Activated naive CD4-positive, alpha-beta T cell treated with anti-CD3 and anti-CD28 coated beads, Interleukin-2, amount 50 U/mL, for 72 hours (primary cell): ENCODE measurements around the gene SAMD1. TPM values are rescaled to one million over a fixed set of nuclear protein-coding genes. Genes with fewer than 3 reads are reported as not detected.
A peak's percentile ranks its signal among the peaks of the same experiment; 100 is the strongest.

ENCODE experiments used
- ATAC-seq, 2 donors: fragments of 150-1000 bp; cut with Tn5 transposase; 2 replicates each; pipeline ENCODE4 v1.10.0; 2021; ENCODE audit warnings: mild to moderate bottlenecking in 2 of 2, moderate library complexity in 2 of 2
- DNase-seq, 2 donors: peaks; one replicate each; pipeline ENCODE4 v3.0.0; 2021 to 2022; ENCODE audit warnings: low spot score in 2 of 2
- H3K27ac Mint-ChIP-seq, 2 donors: one replicate each; pipeline ENCODE4 v1.8.0; 2022; ENCODE audit warnings: mild to moderate bottlenecking in 2 of 2, mixed read lengths in 2 of 2
- H3K36me3 Mint-ChIP-seq, 2 donors: one replicate each; pipeline ENCODE4 v1.8.0; 2022; ENCODE audit warnings: mixed read lengths in 2 of 2
- H3K9me3 Mint-ChIP-seq, 2 donors: one replicate each; pipeline ENCODE4 v1.8.0; 2022; ENCODE audit warnings: mixed read lengths in 2 of 2
- total RNA-seq, 2 donors: library from RNA; stranded (reverse); gene quantifications; one replicate each; pipeline ENCODE4 v1.2.3, GENCODE V29; 2022

Gene SAMD1
- total RNA-seq, 2 donors from 2014 or later: 39.7 to 101 TPM

DNA sequence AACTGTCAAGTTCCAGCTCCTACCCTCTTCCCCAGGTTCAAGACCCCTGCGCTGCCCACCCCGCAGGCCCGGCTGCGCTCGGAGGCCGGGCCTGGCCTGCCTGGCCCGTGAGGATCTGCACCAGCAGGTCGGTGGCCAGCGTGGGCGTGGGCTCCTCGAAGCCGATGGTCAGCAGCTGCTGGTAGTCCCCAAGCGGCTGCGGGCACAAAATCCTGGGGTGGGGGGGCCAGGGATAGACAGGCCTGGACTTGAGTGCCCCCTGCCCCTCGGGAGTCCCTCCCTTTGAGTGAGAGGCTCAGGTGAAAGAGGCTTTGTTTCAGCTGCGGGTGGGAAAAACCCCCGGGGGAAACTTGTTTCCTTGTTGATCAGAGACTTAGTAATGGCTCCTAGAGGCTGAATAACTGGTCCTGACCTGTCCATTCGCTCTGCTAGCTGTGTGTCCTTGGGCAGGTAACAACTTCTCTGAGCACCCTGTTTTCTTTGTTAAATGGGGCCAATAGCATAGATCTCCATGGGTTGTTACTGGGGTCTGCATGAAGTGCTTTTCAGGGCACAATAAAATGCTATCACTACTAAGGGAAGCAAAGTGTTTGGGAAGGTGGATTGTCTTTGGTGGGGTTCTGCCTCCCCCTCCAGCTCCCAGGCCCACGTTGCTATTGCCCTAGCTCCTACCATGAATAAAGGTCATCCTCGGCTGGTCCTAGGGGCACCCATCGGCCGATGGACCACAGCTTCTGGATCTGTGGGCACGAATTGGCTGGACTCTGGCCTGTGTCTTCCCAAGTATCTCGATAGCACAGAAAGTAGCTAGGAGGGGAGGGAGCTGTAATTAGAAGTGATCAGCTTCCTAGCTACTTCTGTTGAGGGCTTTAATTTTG, 8.5 kb downstream of the SAMD1 start:
- peak in 1 of 2 donors; percentile 15 for ATAC-seq
- Mint-ChIP-seq H3K27ac (peak overlapping the region in 1 of 2 donors; percentile 89), H3K36me3 (peaks cover 0 to 5% of the 10 kb centered on the region in 2 donors), H3K9me3 (no peaks in the 10 kb centered on the region)
- peak in 1 of 2 donors; percentile 61 for DNase-seq

- peak; percentile 95 to 97 for ATAC-seq
- DNase-seq: peak; percentile 99 to 100
- peaks cover 0 to 5% of the 10 kb centered on the region in 2 donors for H3K36me3 Mint-ChIP-seq
- H3K27ac Mint-ChIP-seq: peak overlapping the region; percentile 89 to 95
- H3K9me3 Mint-ChIP-seq: no peaks in the 10 kb centered on the region
Measured at GRCh38 chr19:14080887-14081796, 9.4 kb downstream of the SAMD1 start.

DNA sequence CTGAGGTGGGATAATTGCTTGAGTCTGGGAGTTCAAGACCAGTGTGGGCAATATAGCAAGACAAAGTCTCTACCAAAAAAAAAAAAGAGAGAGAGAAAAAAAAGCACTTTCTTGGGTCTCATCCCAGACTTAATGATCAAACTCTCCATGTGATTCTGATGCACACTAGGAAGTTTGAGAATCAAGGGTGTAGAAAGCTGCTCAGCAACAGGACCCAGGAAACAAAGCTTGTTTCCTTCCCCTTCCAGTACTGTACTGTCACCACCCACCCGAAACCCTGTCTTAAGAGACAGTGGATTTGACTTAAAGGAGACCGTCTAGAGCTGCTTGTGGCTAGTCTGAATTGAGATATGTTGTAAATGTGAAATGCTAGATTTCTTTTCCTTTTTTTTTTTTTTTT, 12.1 kb downstream of the SAMD1 start:
- peaks cover 0 to 5% of the 10 kb centered on the region in 2 donors for H3K36me3 Mint-ChIP-seq
- H3K27ac Mint-ChIP-seq: no peak overlapping the region
- no peak for DNase-seq
- H3K9me3 Mint-ChIP-seq: no peaks in the 10 kb centered on the region
- ATAC-seq: no peak

GRCh38 chr19:14073925-14074838, 16.4 kb downstream of the SAMD1 start:
- Mint-ChIP-seq H3K9me3 (no peaks in the 10 kb centered on the region), H3K27ac (peak overlapping the region; percentile 20 to 84), H3K36me3 (no peaks in the 10 kb centered on the region)
- DNase-seq (peak; percentile 45 to 68), ATAC-seq (peak; percentile 16 to 29)

GRCh38 chr19:14073261-14073924, 17.2 kb downstream of the SAMD1 start:
- Mint-ChIP-seq H3K36me3 (no peaks in the 10 kb centered on the region), H3K27ac (peak overlapping the region in 1 of 2 donors; percentile 20), H3K9me3 (no peaks in the 10 kb centered on the region)
- peak; percentile 83 to 85 for DNase-seq
- peak; percentile 80 for ATAC-seq

DNA sequence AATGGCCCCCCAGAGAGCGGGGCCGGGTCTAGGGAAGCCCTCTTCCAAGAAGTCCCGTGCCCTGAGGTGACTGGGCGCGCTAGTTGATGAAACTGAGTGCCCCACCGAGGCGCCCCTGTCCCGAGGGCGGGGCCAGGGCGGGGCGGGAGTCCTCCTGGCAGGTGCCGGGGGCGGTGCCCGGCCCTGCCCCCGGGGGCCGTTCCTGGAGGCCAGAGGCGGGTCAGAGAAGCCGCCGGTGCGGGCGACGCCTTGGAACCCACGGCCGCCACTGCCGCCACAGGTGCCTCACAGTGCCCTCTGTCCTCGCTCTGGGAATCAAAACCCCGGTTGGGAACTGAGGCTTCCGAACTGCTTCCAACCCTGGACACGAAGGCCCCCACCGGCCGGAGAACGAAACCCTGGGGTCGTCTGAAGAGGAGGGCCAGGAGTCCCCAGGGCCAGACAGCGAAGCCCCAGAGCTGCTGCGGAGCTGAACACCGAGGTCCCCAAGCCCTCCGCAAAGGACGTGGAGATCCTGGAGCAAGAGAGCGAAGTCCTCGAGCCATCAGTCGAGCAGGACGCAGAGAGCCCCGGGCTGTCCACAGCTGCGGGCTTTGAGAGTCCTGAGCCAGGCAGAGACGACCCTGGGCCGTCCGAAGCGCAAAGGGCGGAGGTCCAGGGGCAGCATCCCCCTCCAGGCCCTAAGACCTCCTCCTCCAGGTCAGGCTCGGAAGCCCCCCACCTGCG, 17.9 kb downstream of the SAMD1 start, which contains the start of gene MISP3:
Gene MISP3 (plus strand): TSS at position 252 of the 726 bp plus-strand sequence. CDS start 524 bp downstream, outside the sequence.
- Mint-ChIP-seq H3K9me3 (no peaks in the 10 kb centered on the region), H3K27ac (no peak within 1 kb of the TSS), H3K36me3 (no peaks in the 10 kb centered on the region)
- DNase-seq (peak; percentile 46 to 59), ATAC-seq (peak in 1 of 2 donors; percentile 27)

- no peaks in the 10 kb centered on the region for H3K36me3 Mint-ChIP-seq
- no peaks in the 10 kb centered on the region for H3K9me3 Mint-ChIP-seq
- no peak overlapping the region for H3K27ac Mint-ChIP-seq
- DNase-seq: no peak
- ATAC-seq: no peak
Measured at GRCh38 chr19:14070268-14071050, 20.1 kb downstream of the SAMD1 start.

DNA sequence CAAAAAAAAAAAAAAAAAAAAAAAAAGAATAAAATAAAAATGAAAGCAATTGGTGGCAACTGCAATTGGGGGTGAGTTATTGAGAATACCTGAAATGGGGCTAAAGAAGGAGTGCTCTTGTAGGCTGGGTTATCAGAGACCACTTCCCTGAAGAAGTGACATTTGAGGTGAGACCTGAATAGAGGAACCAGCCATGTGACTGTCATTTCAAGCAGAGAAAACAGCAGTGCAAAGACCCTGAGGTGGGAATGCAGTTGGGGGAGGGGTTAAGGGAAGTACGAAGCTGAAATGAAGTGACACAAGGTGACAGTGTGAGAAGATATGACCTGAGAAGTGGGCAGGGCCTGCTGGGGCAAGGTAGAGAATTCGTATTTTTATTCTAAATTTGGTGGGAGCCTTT, 24.4 kb downstream of the SAMD1 start:
- Mint-ChIP-seq H3K9me3 (no peaks in the 10 kb centered on the region), H3K27ac (no peak overlapping the region), H3K36me3 (no peaks in the 10 kb centered on the region)
- DNase-seq: no peak
- peak; percentile 11 to 22 for ATAC-seq

DNA sequence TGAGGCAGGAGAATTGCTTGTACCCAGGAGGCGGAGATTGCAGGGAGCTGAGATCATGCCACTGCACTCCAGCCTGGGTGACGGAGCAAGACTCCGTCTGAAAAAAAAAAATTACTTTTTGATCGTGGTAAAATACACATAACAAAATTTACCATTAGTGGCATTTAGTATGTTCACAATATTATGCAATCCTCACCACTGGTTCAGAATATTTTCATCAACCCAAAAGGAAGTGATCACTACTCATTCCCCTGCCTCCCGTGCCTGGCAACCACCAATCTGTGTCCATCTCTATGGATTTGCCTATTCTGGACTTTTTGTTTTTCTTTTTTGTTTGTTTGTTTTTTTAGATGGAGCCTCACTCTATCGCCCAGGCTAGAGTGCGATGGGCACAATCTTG, 27.4 kb downstream of the SAMD1 start:
- DNase-seq (no peak), ATAC-seq (no peak)
- no peak overlapping the region for H3K27ac Mint-ChIP-seq
- no peaks in the 10 kb centered on the region for H3K36me3 Mint-ChIP-seq
- no peaks in the 10 kb centered on the region for H3K9me3 Mint-ChIP-seq

GRCh38 chr19:14062558-14062855, 28.0 kb downstream of the SAMD1 start:
- H3K27ac Mint-ChIP-seq: no peak overlapping the region
- H3K9me3 Mint-ChIP-seq: no peaks in the 10 kb centered on the region
- H3K36me3 Mint-ChIP-seq: no peaks in the 10 kb centered on the region
- DNase-seq: no peak
- ATAC-seq: no peak

DNA sequence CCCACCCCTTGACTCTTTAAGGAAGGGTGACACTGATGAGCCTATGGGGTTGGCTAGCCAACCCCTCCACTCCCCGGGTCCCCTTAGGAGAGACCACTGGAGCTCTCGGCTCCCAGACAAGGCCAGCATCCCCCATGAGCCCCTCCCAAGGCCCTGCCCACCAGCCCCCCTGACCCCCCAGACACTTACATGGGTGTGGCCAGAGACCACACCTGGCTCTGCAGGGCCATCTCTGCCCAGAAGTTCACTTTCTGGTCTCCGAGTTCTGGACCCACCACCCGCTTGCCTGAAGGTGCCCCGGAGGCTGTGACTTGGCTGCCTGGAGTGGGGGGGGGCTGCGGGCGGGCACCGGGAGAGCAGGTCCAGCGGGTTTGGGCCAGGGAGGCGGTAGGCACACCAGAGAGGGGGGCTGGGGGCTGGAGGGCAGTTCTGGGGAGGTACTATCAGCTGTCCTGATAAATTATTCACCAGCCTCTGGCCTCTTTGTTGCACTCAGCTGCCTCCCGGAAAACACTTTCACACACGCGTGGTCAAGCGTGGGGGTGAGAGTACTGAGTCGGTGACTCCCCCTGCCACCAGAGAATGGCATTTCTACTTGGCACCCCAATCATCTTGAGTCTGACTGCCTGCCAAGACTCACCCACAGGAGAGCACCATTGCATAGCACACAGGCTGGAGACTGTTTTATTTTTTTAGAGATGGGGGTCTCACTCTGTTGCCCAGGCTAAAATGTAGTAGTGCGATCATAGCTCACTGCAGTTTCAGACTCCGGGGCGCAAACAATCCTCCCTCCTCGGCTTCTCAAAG, 28.6 kb downstream of the SAMD1 start, which contains the start of gene PALM3:
Gene PALM3 (minus strand): TSS at position 326 of the 807 bp plus-strand sequence. CDS start 96 bp downstream, at position 230.
- no peak for DNase-seq
- no peaks in the 10 kb centered on the region for H3K36me3 Mint-ChIP-seq
- H3K9me3 Mint-ChIP-seq: no peaks in the 10 kb centered on the region
- no peak for ATAC-seq
- no peak within 1 kb of the TSS for H3K27ac Mint-ChIP-seq

GRCh38 chr19:14061081-14061749, 29.3 kb downstream of the SAMD1 start:
- Mint-ChIP-seq H3K27ac (no peak overlapping the region), H3K36me3 (no peaks in the 10 kb centered on the region), H3K9me3 (no peaks in the 10 kb centered on the region)
- no peak for DNase-seq
- no peak for ATAC-seq

DNA sequence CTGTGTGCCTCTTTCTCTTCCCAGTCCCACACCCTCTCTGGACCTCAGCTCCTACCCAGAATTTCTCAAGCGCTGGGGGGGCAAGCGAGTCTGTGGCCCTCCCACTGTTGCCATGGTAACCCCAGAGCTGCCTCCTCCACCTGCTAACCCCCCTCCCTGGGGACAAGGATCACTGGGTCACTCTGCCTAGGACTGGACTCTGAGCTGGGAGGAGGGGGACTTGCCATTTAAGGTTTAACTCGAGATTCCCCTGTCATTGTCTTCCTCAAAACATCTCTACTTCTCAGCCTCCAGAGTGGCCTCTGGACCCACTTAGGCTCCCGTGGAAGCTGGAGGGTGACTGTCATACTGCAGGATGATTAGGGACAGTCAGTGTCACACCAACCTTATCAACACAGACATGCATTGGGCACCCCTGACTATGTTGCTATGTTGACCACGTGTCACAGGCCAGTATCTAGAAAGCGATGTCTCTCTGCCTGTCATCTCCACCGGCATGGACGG, 30.8 kb downstream of the SAMD1 start:
- H3K27ac Mint-ChIP-seq: no peak overlapping the region
- no peaks in the 10 kb centered on the region for H3K36me3 Mint-ChIP-seq
- DNase-seq: no peak
- H3K9me3 Mint-ChIP-seq: no peaks in the 10 kb centered on the region
- no peak for ATAC-seq
